Ovary (tissue), 3 donors: ENCODE measurements around the gene SETX.

ENCODE experiments used
- EP300 ChIP-seq: sonication (generic); formaldehyde crosslinking; IDR thresholded peaks from one replicate; pipeline ENCODE4 v1.6.1; 2017; ENCODE audit warnings: antibody characterized with exemption
- POLR2A ChIP-seq: fragments of 450-650 bp; IDR thresholded peaks from one replicate; pipeline ENCODE4 v1.6.1; 2017; ENCODE audit warnings: antibody characterized with exemption, mild to moderate bottlenecking, moderate library complexity
- TF ChIP-seq, protein P1 (sequence below), 3 donors: fragments of 450-650 bp in 2 of 3; fragments of 200-600 bp in 1 of 3; IDR thresholded peaks; one replicate each; pipeline versions ENCODE4 v1.5.1 to v1.8.0; 2016 to 2022; ENCODE audit warnings: antibody characterized with exemption in 3 of 3, mild to moderate bottlenecking in 1 of 3
- donor health status: DM: no; HTN: no; CAD: no.

DNA sequence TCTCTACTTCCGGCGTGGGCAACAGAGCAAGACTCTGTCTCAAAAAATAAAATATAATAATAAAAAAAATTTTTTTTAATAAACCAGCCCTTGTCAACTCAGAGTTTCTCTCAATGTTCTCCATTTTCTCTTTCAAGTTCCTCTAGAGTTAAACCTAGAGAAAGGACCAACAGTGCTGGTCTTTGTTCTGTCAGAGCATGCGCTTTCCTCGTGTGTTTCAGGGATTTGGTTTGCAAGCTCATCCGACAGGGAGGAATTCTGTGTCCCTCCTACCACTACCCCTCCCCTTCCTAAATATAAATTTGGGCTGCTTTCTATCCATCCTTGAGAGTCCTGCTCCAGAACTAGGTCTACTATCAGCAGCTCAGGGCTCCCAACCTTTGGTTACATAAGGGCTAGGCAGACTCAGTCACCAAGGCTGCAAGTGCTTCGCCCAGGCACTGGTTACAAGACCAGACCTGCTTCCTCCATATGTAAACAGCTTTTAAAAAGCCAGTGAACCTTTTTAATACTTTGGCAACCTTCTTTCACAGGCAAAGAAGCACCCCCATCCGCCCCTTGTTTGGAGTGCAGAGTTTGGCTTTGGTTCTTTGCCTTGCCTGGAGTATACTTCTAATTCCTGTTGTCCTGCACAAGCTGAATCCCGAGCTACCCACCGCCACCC lies 13.5 kb downstream of the SETX start:
- no peak for TF ChIP-seq POLR2A
- TF ChIP-seq, protein P1, sequence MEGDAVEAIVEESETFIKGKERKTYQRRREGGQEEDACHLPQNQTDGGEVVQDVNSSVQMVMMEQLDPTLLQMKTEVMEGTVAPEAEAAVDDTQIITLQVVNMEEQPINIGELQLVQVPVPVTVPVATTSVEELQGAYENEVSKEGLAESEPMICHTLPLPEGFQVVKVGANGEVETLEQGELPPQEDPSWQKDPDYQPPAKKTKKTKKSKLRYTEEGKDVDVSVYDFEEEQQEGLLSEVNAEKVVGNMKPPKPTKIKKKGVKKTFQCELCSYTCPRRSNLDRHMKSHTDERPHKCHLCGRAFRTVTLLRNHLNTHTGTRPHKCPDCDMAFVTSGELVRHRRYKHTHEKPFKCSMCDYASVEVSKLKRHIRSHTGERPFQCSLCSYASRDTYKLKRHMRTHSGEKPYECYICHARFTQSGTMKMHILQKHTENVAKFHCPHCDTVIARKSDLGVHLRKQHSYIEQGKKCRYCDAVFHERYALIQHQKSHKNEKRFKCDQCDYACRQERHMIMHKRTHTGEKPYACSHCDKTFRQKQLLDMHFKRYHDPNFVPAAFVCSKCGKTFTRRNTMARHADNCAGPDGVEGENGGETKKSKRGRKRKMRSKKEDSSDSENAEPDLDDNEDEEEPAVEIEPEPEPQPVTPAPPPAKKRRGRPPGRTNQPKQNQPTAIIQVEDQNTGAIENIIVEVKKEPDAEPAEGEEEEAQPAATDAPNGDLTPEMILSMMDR (IDR thresholded peaks at IDR 0.05) = no peak
- no peak for TF ChIP-seq EP300
